GM12872 (cell line): ENCODE results near the gene G0S2.

Experiments used
- CTCF ChIP-seq: IDR thresholded peaks from 3 replicates; pipeline ENCODE4 v1.5.1; 2011; ENCODE audit warnings: low read depth, mild to moderate bottlenecking, low read length, moderate library complexity; ENCODE audit not compliant: insufficient read depth

Gene G0S2

GRCh38 chr1:209629621-209630382 lies 45.4 kb upstream of the G0S2 start:
- no peak for TF ChIP-seq CTCF

GRCh38 chr1:209630383-209631225 lies 44.6 kb upstream of the G0S2 start:
- no peak for TF ChIP-seq CTCF

GRCh38 chr1:209633335-209633997 lies 41.7 kb upstream of the G0S2 start:
- TF ChIP-seq CTCF = no peak

GRCh38 chr1:209634005-209634737 lies 41.0 kb upstream of the G0S2 start:
- no peak for TF ChIP-seq CTCF

- no peak for TF ChIP-seq CTCF
Observed at GRCh38 chr1:209635850-209636249, 39.4 kb upstream of the G0S2 start.

GRCh38 chr1:209641832-209642172 lies 33.4 kb upstream of the G0S2 start:
- TF ChIP-seq CTCF = no peak

GRCh38 chr1:209642816-209643215 lies 32.4 kb upstream of the G0S2 start:
- TF ChIP-seq CTCF = no peak
